ENCODE data around the gene PET100. TPM values are rescaled to one million over a fixed set of nuclear protein-coding genes. Genes with fewer than 3 reads are reported as not detected.

The PET100 gene
- total RNA-seq, 1 donor from 2014 or later: 184 TPM

DNA sequence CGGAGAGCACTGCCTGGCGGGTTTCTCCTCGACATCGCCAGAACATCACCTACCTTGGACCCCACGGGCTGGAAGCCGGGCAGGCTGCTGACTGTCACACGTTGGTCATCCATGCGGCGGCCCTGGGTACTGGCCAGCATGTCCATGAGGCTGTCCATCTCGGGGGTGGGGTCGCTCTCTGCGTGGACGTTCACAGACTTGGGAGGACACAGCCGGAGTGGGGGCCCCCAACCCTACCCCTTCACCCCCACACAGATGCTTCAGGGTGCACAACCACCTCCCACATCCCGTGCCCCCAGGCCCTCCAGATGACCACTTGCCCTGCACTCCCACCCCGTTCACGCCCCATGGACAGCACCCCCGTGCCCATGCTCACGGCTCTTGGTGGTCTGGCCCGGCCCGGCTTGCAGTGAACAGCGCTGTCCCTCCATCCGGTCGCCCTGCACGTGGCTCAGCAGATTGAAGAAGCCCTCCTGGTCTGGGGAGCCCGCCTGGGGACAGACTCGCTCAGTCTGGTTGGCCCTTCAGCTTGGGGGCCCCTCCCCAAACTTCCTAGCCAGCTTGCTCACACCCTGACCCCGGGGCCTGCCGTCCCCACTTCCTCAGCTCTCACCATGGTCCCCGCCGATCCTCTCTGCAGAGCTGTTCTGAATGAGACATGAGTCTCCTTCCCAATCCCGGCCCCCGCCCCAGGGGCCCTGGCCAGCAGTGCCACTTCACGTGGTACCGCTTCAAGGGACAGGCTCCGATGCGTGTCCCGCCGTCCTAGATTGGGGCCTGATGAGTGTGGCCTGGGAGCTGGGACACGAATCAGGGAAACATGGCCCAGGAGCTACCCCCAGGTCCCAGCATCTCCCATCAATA is 3.0 kb downstream of the PET100 start:
- H3K27me3 Mint-ChIP-seq: peaks cover 14% of the 10 kb centered on the region
- TF ChIP-seq CTCF (IDR thresholded peaks at IDR 0.05; ENCODE audit: unreplicated experiment): no peak
- no peaks in the 10 kb centered on the region for H3K9me3 Mint-ChIP-seq (ENCODE audit: low read depth)
- peaks cover 5% of the 10 kb centered on the region for H3K36me3 Mint-ChIP-seq (ENCODE audit: insufficient read depth)
- H3K4me1 Mint-ChIP-seq (ENCODE audit: low read depth): peaks cover 26% of the 10 kb centered on the region
- H3K27ac Mint-ChIP-seq: no peak overlapping the region
- DNase-seq (ENCODE audit: low spot score, unreplicated experiment): no peak
- no peak overlapping the region for H3K4me3 Mint-ChIP-seq (ENCODE audit: low read depth)

DNA sequence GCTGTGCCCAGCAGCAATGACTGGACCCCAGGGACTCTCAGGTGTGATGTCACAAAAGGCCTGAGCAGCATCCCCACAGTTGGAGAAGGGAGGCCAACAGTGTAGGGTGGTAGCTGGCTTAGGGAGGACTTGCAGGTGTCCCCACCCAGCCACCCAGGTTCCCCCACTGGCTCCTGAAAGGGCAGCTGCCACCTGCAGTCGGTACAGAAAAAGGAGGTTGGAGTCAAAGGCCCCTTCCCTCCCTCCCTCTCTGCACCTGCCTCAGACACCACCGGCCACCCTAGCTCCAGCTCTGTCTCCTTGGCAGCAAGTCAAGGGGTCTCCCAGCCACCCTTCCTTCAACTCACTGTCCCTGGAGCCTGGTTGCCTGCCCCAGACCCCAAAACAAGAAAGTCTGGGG is 4.1 kb downstream of the PET100 start, which contains the start of gene PCP2:
Gene PCP2, minus strand, starts transcription at position 22 of the 400 bp plus-strand sequence. CDS start 262 bp downstream, outside the sequence.
- Mint-ChIP-seq H3K4me1 (ENCODE audit: low read depth) (peaks cover 19% of the 10 kb centered on the region), H3K36me3 (ENCODE audit: insufficient read depth) (peaks cover 5% of the 10 kb centered on the region), H3K27me3 (peaks cover 14% of the 10 kb centered on the region), H3K27ac (peak within 1 kb of the TSS; percentile 87), H3K9me3 (ENCODE audit: low read depth) (no peaks in the 10 kb centered on the region), H3K4me3 (ENCODE audit: low read depth) (no peak within 1 kb of the TSS)
- DNase-seq (ENCODE audit: low spot score, unreplicated experiment): no peak
- TF ChIP-seq CTCF (IDR thresholded peaks at IDR 0.05; ENCODE audit: unreplicated experiment): no peak

DNA sequence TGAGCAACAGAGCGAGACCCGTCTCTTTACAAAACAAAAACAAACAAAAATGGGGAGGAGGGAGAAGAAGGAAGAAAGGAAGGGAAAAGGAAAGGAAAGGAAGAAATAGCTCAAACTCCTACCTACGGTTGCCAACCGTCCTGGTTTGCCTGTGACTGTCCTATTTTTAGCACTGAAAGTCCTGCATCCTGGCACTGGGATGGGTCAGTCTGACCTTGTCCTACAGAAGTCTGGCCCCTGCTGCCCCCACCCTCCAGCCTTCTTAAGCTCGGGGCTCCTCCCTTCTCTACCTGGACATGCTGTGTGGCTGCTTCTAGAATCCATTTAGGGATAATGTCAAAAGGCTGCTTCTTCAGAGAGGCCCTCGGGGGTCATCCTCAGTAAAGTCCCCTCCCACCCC is 6.1 kb downstream of the PET100 start:
- no peak overlapping the region for H3K27ac Mint-ChIP-seq
- no peak for DNase-seq (ENCODE audit: low spot score, unreplicated experiment)
- peaks cover 5% of the 10 kb centered on the region for H3K36me3 Mint-ChIP-seq (ENCODE audit: insufficient read depth)
- H3K27me3 Mint-ChIP-seq: peaks cover 14% of the 10 kb centered on the region
- no peaks in the 10 kb centered on the region for H3K9me3 Mint-ChIP-seq (ENCODE audit: low read depth)
- no peak for TF ChIP-seq CTCF (IDR thresholded peaks at IDR 0.05; ENCODE audit: unreplicated experiment)
- peaks cover 4% of the 10 kb centered on the region for H3K4me1 Mint-ChIP-seq (ENCODE audit: low read depth)
- peak overlapping the region; percentile 76 for H3K4me3 Mint-ChIP-seq (ENCODE audit: low read depth)

DNA sequence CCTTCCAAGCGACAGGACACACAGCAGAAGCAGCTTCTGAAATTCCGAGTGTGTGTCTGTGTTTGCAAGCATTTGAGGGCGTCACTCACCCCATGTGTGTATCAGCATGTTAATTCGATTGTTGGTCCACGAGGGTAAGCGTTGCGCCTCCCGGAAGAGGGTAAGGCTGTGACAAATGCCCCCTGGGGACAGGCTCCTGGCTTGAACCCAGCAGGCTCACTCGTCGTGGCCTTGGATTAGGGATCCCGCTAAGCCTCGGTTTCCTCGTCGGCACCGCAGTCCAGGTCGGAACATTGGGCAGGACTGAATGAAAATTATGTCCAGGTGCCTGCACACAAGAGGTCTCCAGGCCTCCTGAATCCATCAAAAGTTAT is 6.7 kb downstream of the PET100 start:
- no peak for TF ChIP-seq CTCF (IDR thresholded peaks at IDR 0.05; ENCODE audit: unreplicated experiment)
- Mint-ChIP-seq H3K4me1 (ENCODE audit: low read depth) (no peaks in the 10 kb centered on the region), H3K9me3 (ENCODE audit: low read depth) (no peaks in the 10 kb centered on the region), H3K27ac (peak overlapping the region; percentile 74), H3K27me3 (peaks cover 14% of the 10 kb centered on the region), H3K4me3 (ENCODE audit: low read depth) (peak overlapping the region; percentile 76), H3K36me3 (ENCODE audit: insufficient read depth) (peaks cover 5% of the 10 kb centered on the region)
- no peak for DNase-seq (ENCODE audit: low spot score, unreplicated experiment)

- TF ChIP-seq CTCF (IDR thresholded peaks at IDR 0.05; ENCODE audit: unreplicated experiment): peak; percentile 38
- no peaks in the 10 kb centered on the region for H3K4me1 Mint-ChIP-seq (ENCODE audit: low read depth)
- peak; percentile 85 for DNase-seq (ENCODE audit: low spot score, unreplicated experiment)
- H3K36me3 Mint-ChIP-seq (ENCODE audit: insufficient read depth): peaks cover 5% of the 10 kb centered on the region
- peak within 1 kb of the TSS; percentile 87 for H3K27ac Mint-ChIP-seq
- no peaks in the 10 kb centered on the region for H3K9me3 Mint-ChIP-seq (ENCODE audit: low read depth)
- H3K27me3 Mint-ChIP-seq: peaks cover 14% of the 10 kb centered on the region
- H3K4me3 Mint-ChIP-seq (ENCODE audit: low read depth): peak within 1 kb of the TSS; percentile 76
Observed at GRCh38 chr19:7636691-7637373, 7.2 kb downstream of the PET100 start, which contains the start of gene STXBP2. Gene STXBP2, plus strand, starts transcription at chr19:7637110. Its CDS starts 40 bp downstream, at chr19:7637150.
